ENCODE data around the gene P3H1. TPM values are rescaled to one million over a fixed set of nuclear protein-coding genes. Genes with fewer than 3 reads are reported as not detected.

P3H1 gene
- total RNA-seq, 4 donors from 2014 or later = 9.4 to 26.8 (median 13.5) TPM

GRCh38 chr1:42735056-42735455 lies 31.8 kb downstream of the P3H1 start:
- H3K4me3 ChIP-seq (ENCODE audit: low read depth, poor library complexity, severe bottlenecking) = no peak overlapping the region
- peak in 1 of 2 donors; percentile 81 for DNase-seq (ENCODE audit: low spot score in 2 of 2)
- intact Hi-C loops (cut with DNase I; ENCODE audit: low total_unique reads) = no loop called here
- TF ChIP-seq POLR2A (IDR thresholded peaks at IDR 0.05) (no peak), CTCF (IDR thresholded peaks at IDR 0.05) (no peak)
- WGBS, 2 donors = 82 to 84% methylated on average over 7 to 10 of the region's 11 CpGs

- 89 to 90% methylated on average over 7 of the region's 7 CpGs for WGBS, 2 donors
- TF ChIP-seq CTCF (IDR thresholded peaks at IDR 0.05) = no peak
- TF ChIP-seq POLR2A (IDR thresholded peaks at IDR 0.05) = no peak
- H3K4me3 ChIP-seq (ENCODE audit: low read depth, poor library complexity, severe bottlenecking) = no peak overlapping the region
- intact Hi-C loops (cut with DNase I; ENCODE audit: low total_unique reads) = no loop called here
- DNase-seq (ENCODE audit: low spot score in 2 of 2) = peak in 1 of 2 donors; percentile 50
These were observed 32.4 kb downstream of the P3H1 start for GRCh38 chr1:42734201-42735035.

GRCh38 chr1:42733415-42734200 lies 33.2 kb downstream of the P3H1 start:
- TF ChIP-seq POLR2A (IDR thresholded peaks at IDR 0.05) = no peak
- no peak for TF ChIP-seq CTCF (IDR thresholded peaks at IDR 0.05)
- intact Hi-C loops (cut with DNase I; ENCODE audit: low total_unique reads) = no loop called here
- peak in 1 of 2 donors; percentile 82 for DNase-seq (ENCODE audit: low spot score in 2 of 2)
- no peak overlapping the region for H3K4me3 ChIP-seq (ENCODE audit: low read depth, poor library complexity, severe bottlenecking)
- WGBS, 2 donors = 90 to 93% methylated on average over 11 to 12 of the region's 12 CpGs

GRCh38 chr1:42732126-42732680 lies 34.6 kb downstream of the P3H1 start:
- WGBS, 2 donors = 74 to 79% methylated on average over 10 of the region's 10 CpGs
- DNase-seq (ENCODE audit: low spot score in 2 of 2) = peak in 1 of 2 donors; percentile 68
- no peak overlapping the region for H3K4me3 ChIP-seq (ENCODE audit: low read depth, poor library complexity, severe bottlenecking)
- TF ChIP-seq POLR2A (IDR thresholded peaks at IDR 0.05) = no peak
- TF ChIP-seq CTCF (IDR thresholded peaks at IDR 0.05) = no peak
- intact Hi-C loops (cut with DNase I; ENCODE audit: low total_unique reads) = no loop called here

GRCh38 chr1:42731585-42731984 lies 35.2 kb downstream of the P3H1 start:
- intact Hi-C loops (cut with DNase I; ENCODE audit: low total_unique reads) = no loop called here
- DNase-seq (ENCODE audit: low spot score in 2 of 2) = peak in 1 of 2 donors; percentile 48
- H3K4me3 ChIP-seq (ENCODE audit: low read depth, poor library complexity, severe bottlenecking) = no peak overlapping the region
- no peak for TF ChIP-seq POLR2A (IDR thresholded peaks at IDR 0.05)
- TF ChIP-seq CTCF (IDR thresholded peaks at IDR 0.05) = no peak
- WGBS, 2 donors = 51 to 61% methylated on average over 3 of the region's 3 CpGs
